Measurements from ENCODE around the gene NME7.
A peak's percentile ranks its signal among the peaks of the same experiment; 100 is the strongest.

Gene NME7

DNA sequence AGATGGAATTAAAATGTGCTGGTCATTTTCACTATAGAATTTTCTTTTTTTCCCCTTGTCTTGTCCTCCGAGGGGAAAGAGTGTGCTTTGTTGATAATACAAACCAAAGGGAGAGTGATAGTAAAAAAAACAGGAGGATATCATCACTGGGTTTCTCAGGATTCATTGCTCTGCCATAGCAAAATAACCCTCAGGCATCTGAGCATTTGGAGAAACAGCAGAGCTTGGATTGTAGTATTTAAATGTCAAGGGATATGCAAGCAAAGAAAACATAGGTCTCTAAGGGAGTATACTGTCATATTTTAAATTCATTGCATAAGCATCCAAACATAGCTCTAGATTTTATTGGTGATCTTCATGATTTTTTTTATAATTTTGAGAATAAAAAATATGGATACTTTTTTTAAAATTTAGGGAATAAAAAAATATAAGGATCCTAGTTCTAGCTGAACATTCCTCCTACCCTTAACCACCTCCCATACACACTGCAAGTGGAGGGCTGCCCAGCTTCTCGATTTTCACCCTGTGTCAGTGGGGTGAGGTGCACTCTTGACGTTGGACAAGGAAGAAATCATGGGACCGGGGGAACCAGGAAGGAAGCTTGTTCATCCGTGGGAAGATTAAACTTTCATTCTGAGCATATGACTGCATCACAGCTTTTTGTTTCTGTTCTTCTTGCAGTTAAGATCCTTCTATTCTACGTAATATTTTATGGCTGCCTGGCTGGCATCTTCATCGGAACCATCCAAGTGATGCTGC lies 256.7 kb downstream of the NME7 start:
- TF ChIP-seq, protein P1, sequence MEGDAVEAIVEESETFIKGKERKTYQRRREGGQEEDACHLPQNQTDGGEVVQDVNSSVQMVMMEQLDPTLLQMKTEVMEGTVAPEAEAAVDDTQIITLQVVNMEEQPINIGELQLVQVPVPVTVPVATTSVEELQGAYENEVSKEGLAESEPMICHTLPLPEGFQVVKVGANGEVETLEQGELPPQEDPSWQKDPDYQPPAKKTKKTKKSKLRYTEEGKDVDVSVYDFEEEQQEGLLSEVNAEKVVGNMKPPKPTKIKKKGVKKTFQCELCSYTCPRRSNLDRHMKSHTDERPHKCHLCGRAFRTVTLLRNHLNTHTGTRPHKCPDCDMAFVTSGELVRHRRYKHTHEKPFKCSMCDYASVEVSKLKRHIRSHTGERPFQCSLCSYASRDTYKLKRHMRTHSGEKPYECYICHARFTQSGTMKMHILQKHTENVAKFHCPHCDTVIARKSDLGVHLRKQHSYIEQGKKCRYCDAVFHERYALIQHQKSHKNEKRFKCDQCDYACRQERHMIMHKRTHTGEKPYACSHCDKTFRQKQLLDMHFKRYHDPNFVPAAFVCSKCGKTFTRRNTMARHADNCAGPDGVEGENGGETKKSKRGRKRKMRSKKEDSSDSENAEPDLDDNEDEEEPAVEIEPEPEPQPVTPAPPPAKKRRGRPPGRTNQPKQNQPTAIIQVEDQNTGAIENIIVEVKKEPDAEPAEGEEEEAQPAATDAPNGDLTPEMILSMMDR (IDR thresholded peaks at IDR 0.05; ENCODE audit: low read depth, low read length, missing control alignments), result no peak
- in situ Hi-C loops (cut with HindIII; ENCODE audit: low sequenced_read_pairs), result loop anchor here (25.0 kb wide), 1 partner anchor 474 kb away; no protein-coding TSS in a partner anchor
- no peak for DNase-seq (ENCODE audit: low read depth)
- no peak overlapping the region for H3K4me3 ChIP-seq (ENCODE audit: low read depth, low read length)

DNA sequence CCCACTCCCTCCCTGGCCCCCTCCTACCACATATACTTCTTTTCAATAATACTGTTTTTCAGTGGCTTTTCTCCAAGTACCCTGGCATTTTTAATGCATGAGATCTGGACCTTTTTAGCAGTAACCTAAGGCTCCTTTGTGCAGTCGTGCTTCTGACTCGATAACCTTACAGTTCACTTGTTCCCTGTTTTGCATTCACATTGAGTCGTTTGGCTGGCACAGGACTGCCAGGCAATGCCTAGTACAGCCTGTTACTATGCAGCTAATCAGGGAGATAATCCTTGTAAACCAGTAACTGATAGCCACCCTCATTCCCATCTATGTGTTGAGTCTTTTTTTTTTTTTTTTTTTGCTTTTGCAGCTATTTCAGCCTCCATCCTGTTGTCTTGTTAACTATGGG lies 257.4 kb downstream of the NME7 start:
- in situ Hi-C loops (cut with HindIII; ENCODE audit: low sequenced_read_pairs), result loop anchor here (25.0 kb wide), 1 partner anchor 473 kb away; no protein-coding TSS in a partner anchor
- TF ChIP-seq, protein P1 (IDR thresholded peaks at IDR 0.05; ENCODE audit: low read depth, low read length, missing control alignments), result no peak
- peak overlapping the region; percentile 87 for H3K4me3 ChIP-seq (ENCODE audit: low read depth, low read length)
- no peak for DNase-seq (ENCODE audit: low read depth)

DNA sequence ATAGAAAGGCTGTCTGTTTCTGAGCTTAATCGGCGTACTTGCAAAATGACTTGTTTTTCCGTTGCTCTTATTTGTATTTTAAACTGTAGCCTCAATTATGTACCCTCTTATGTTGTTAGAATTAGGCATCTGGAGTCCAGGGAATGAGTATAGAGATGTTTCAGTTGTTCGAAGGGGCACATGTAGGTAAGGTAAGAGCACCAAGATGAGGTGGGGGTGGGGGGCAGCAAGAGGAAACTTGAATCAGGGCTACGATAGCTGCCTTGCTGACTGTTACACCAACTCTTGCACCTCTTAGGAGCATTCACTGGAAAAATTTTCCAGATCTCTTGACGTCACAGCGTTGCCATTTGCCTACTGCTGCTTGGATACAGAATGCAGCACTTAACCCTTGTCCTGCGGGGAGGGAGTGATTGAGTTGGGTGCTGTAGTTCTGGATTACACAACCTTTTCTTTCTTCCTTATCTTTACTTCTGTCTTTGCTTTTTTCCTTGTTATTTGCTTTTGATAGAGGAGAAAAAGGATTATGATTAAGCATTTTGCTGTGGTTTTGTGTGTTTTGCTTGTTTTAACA lies 257.9 kb downstream of the NME7 start:
- H3K4me3 ChIP-seq (ENCODE audit: low read depth, low read length), result peak overlapping the region; percentile 87
- peak; percentile 54 for DNase-seq (ENCODE audit: low read depth)
- TF ChIP-seq, protein P1 (IDR thresholded peaks at IDR 0.05; ENCODE audit: low read depth, low read length, missing control alignments), result no peak
- in situ Hi-C loops (cut with HindIII; ENCODE audit: low sequenced_read_pairs), result loop anchor here (25.0 kb wide), 1 partner anchor 472 kb away; no protein-coding TSS in a partner anchor

DNA sequence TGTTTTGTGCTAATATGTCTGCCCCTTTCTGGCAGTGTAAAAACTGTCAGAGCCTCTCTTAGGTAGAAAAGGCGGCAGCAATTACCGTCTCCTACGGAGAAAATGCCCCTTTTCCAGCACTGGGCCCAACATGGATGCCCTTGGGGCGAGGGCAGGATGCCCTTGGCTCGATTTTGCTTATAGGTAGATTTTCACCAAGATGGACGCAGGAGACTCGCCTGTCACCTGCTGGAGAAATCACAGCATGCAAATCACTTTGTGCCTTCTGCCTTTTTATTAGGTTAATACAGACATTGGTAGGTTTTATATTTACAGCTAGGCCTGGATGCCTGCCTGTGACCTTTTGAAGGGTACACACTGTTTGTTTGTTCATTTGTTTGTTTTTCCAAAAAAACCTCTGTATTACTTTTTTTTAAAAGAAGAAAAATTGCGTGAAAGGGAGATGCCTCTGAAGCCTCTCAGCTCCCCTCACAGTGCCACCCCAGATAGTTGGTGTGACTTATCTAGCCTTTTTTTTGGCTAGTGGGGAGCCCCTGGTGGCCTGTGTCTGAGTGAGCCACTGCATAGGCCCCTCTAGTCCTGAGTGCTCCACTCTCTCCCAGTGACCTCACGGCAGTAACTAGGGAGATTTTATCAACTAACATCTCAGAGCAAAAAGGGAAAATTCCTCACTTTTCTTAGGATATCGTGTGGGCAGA lies 258.6 kb downstream of the NME7 start:
- peak overlapping the region; percentile 87 for H3K4me3 ChIP-seq (ENCODE audit: low read depth, low read length)
- in situ Hi-C loops (cut with HindIII; ENCODE audit: low sequenced_read_pairs), result loop anchor here (25.0 kb wide), 1 partner anchor 472 kb away; no protein-coding TSS in a partner anchor
- TF ChIP-seq, protein P1 (IDR thresholded peaks at IDR 0.05; ENCODE audit: low read depth, low read length, missing control alignments), result peak; percentile 38
- DNase-seq (ENCODE audit: low read depth), result no peak

DNA sequence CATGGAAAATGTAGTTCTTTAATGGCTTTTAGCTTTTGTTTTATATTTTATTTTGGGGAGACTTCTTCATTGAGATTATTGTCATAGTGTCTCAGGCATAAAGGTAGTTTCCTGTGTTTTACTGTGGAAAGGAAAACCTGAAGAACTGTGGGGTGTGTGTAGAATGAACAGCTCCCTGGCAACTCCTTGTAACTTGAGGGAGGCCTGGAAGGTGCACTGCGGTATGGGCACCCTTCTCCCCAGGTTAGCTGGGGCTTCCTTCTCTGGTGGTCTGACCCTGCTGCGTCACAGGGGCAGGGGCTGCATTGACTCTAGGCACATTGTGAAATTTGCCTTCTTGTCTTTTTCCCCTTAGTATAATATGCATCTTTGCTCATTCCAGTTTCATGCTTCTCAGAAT lies 259.4 kb downstream of the NME7 start:
- H3K4me3 ChIP-seq (ENCODE audit: low read depth, low read length), result peak overlapping the region; percentile 87
- TF ChIP-seq, protein P1 (IDR thresholded peaks at IDR 0.05; ENCODE audit: low read depth, low read length, missing control alignments), result no peak
- no peak for DNase-seq (ENCODE audit: low read depth)
- in situ Hi-C loops (cut with HindIII; ENCODE audit: low sequenced_read_pairs), result loop anchor here (25.0 kb wide), 1 partner anchor 471 kb away; no protein-coding TSS in a partner anchor

DNA sequence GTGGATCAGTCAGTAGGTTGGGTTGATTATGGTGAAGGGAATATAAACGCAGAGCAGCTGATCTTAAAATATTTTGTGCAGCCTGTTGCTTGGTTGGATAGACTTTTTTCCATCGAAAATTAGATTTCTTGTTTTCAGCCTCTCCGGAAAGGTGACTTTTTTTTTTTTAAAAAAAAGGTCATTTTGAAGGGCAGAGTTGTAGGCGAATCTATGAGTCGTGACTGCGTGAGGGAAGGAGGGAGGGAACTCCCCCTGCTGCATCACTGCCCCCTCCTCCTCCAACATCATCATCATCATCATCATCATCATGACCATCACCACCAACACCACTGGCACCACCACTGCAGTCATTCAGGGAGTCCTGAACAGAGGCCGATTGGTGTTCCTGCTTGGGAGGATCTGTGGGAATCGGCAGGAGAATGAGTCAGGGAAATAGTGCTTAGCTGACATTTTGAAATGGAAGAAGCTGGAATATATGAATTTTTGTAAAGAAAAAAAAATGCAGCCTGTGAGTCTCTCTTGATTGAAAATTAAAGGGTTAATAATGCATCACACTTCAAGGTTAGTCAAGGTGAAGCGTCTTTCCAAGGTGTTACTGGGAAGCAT lies 259.9 kb downstream of the NME7 start:
- in situ Hi-C loops (cut with HindIII; ENCODE audit: low sequenced_read_pairs), result loop anchor here (25.0 kb wide), 1 partner anchor 470 kb away; no protein-coding TSS in a partner anchor
- H3K4me3 ChIP-seq (ENCODE audit: low read depth, low read length), result peak overlapping the region; percentile 87
- DNase-seq (ENCODE audit: low read depth), result no peak
- TF ChIP-seq, protein P1 (IDR thresholded peaks at IDR 0.05; ENCODE audit: low read depth, low read length, missing control alignments), result no peak

Data from astrocyte of the cerebellum (primary cell).